Mesendoderm (in vitro differentiated cells): Measurements from ENCODE around the gene MMP8.

ENCODE experiments used
- DNase-seq: peaks from one replicate; pipeline ENCODE4 v3.0.0; 2013
- H2AK5ac ChIP-seq: 2 replicates; pipeline ENCODE4 v1.6.1; 2013; ENCODE audit warnings: low read length, inconsistent platforms
- H2BK120ac ChIP-seq: 2 replicates; pipeline ENCODE4 v1.6.1; 2013; ENCODE audit warnings: low read depth, mild to moderate bottlenecking, low read length, moderate library complexity, mixed read lengths
- H2BK15ac ChIP-seq: replicated peaks from 2 replicates; pipeline ENCODE4 v1.6.1; 2013; ENCODE audit warnings: low read depth, mild to moderate bottlenecking, moderate library complexity
- H2BK5ac ChIP-seq: 2 replicates; pipeline ENCODE4 v1.6.1; 2013; ENCODE audit warnings: low read length, inconsistent platforms
- H3K18ac ChIP-seq: 2 replicates; pipeline ENCODE4 v1.6.1; 2013; ENCODE audit warnings: mild to moderate bottlenecking, low read length, mixed read lengths
- H3K23ac ChIP-seq: one replicate; pipeline ENCODE4 v1.6.1; 2013; ENCODE audit warnings: low read length
- H3K27ac ChIP-seq: 2 replicates; pipeline ENCODE4 v1.5.1; 2013; ENCODE audit warnings: low read depth, mild to moderate bottlenecking, inconsistent platforms, low read length, moderate library complexity
- H3K27me3 ChIP-seq: 2 replicates; pipeline ENCODE4 v1.6.1; 2013; ENCODE audit warnings: low read length, control low read depth, mild to moderate bottlenecking, inconsistent platforms; ENCODE audit not compliant: insufficient read depth, poor library complexity
- H3K36me3 ChIP-seq: 2 replicates; pipeline ENCODE4 v1.6.1; 2013; ENCODE audit warnings: low read length, inconsistent platforms; ENCODE audit not compliant: control insufficient read depth, insufficient read depth
- H3K4ac ChIP-seq: one replicate; pipeline ENCODE4 v1.6.1; 2013; ENCODE audit warnings: low read depth, mild to moderate bottlenecking, low read length, moderate library complexity
- H3K4me1 ChIP-seq: 2 replicates; pipeline ENCODE4 v1.6.1; 2013; ENCODE audit warnings: low read depth, low read length, inconsistent platforms; ENCODE audit not compliant: control insufficient read depth
- H3K4me2 ChIP-seq: 2 replicates; pipeline ENCODE4 v1.6.1; 2013; ENCODE audit warnings: low read length
- H3K4me3 ChIP-seq: 2 replicates; pipeline ENCODE4 v1.5.1; 2013; ENCODE audit warnings: mild to moderate bottlenecking, low read length
- H3K56ac ChIP-seq: one replicate; pipeline ENCODE4 v1.6.1; 2013; ENCODE audit warnings: low read length
- H3K79me1 ChIP-seq: 2 replicates; pipeline ENCODE4 v1.6.1; 2013; ENCODE audit warnings: low read length, inconsistent platforms
- H3K79me2 ChIP-seq: 2 replicates; pipeline ENCODE4 v1.6.1; 2013; ENCODE audit warnings: mild to moderate bottlenecking, low read length; ENCODE audit not compliant: control insufficient read depth, insufficient read depth
- H3K9ac ChIP-seq: 2 replicates; pipeline ENCODE4 v1.6.1; 2013; ENCODE audit warnings: low read length, inconsistent platforms
- H4K5ac ChIP-seq: one replicate; pipeline ENCODE4 v1.6.1; 2013; ENCODE audit warnings: low read length
- H4K8ac ChIP-seq: one replicate; pipeline ENCODE4 v1.6.1; 2013; ENCODE audit warnings: low read depth, mild to moderate bottlenecking, control low read depth, low read length, moderate library complexity
- WGBS: extraction: QIAGEN DNeasy Blood & Tissue Kit; methylation state at CpG from one replicate; pipeline ENCODE4 v1.1.7; 2013; ENCODE audit warnings: low lambda C conversion rate, missing lambda C conversion rate; ENCODE audit not compliant: insufficient coverage; ENCODE audit errors: extremely low coverage; 5-methylcytosine and 5-hydroxymethylcytosine counted together

Gene MMP8

GRCh38 chr11:102683277-102683676, 41.5 kb downstream of the MMP8 start:
- Histone ChIP-seq H4K5ac (no peak overlapping the region), H3K27me3 (no peaks in the 10 kb centered on the region), H3K9ac (no peak overlapping the region), H3K4ac (no peak overlapping the region), H3K23ac (no peak overlapping the region), H3K56ac (no peak overlapping the region), H2AK5ac (no peak overlapping the region), H3K4me2 (no peak overlapping the region), H4K8ac (no peak overlapping the region), H3K79me1 (no peaks in the 10 kb centered on the region), H3K4me3 (no peak overlapping the region), H2BK15ac (no peak overlapping the region), H3K79me2 (no peaks in the 10 kb centered on the region), H3K27ac (no peak overlapping the region), H3K36me3 (no peaks in the 10 kb centered on the region), H2BK5ac (no peak overlapping the region), H3K4me1 (no peaks in the 10 kb centered on the region), H3K18ac (no peak overlapping the region), H2BK120ac (no peak overlapping the region)
- no CpG with 5 or more reads among the region's 4 CpGs for WGBS
- peak; percentile 43 for DNase-seq

- Histone ChIP-seq H3K4ac (no peak overlapping the region), H3K27ac (no peak overlapping the region), H2BK5ac (no peak overlapping the region), H2BK120ac (no peak overlapping the region), H4K8ac (no peak overlapping the region), H2BK15ac (no peak overlapping the region), H3K36me3 (no peaks in the 10 kb centered on the region), H2AK5ac (no peak overlapping the region), H3K18ac (no peak overlapping the region), H3K23ac (no peak overlapping the region), H3K79me2 (no peaks in the 10 kb centered on the region), H4K5ac (no peak overlapping the region), H3K9ac (no peak overlapping the region), H3K4me1 (no peaks in the 10 kb centered on the region), H3K4me2 (no peak overlapping the region), H3K56ac (no peak overlapping the region), H3K79me1 (no peaks in the 10 kb centered on the region), H3K4me3 (no peak overlapping the region), H3K27me3 (no peaks in the 10 kb centered on the region)
- WGBS, result no CpG with 5 or more reads among the region's 1 CpG
- no peak for DNase-seq
Observed at GRCh38 chr11:102680945-102681344, 43.8 kb downstream of the MMP8 start.

DNA sequence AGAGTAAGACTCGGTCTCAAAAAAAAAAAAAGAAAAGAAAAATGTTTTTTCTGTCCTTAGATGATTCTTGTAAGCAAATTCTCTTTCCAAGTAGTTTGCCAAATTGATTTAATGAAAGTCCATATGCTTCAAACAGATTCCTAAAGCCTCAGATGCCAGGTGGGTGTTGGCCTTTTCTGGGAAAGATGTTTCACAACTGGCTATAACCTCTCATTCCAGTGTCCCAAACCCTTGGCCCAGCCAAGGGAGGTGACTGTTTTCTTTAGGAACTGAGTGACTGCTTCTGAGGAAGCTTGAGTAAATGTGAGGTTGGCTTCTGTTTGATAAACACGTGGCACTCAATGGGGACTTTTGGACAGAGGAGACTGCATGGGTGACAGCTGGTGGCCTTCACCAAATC, 46.7 kb downstream of the MMP8 start:
- Histone ChIP-seq H2BK15ac (no peak overlapping the region), H3K9ac (no peak overlapping the region), H4K5ac (no peak overlapping the region), H3K36me3 (no peaks in the 10 kb centered on the region), H4K8ac (no peak overlapping the region), H2AK5ac (no peak overlapping the region), H3K23ac (no peak overlapping the region), H3K27ac (no peak overlapping the region), H2BK120ac (no peak overlapping the region), H3K18ac (no peak overlapping the region), H3K56ac (no peak overlapping the region), H3K4me3 (no peak overlapping the region), H3K4ac (no peak overlapping the region), H3K27me3 (no peaks in the 10 kb centered on the region), H3K79me1 (no peaks in the 10 kb centered on the region), H3K4me1 (no peaks in the 10 kb centered on the region), H3K4me2 (no peak overlapping the region), H2BK5ac (no peak overlapping the region), H3K79me2 (no peaks in the 10 kb centered on the region)
- DNase-seq, result no peak
- WGBS, result no CpG with 5 or more reads among the region's 2 CpGs

GRCh38 chr11:102676084-102676483, 48.7 kb downstream of the MMP8 start:
- Histone ChIP-seq H3K23ac (no peak overlapping the region), H3K56ac (no peak overlapping the region), H4K5ac (no peak overlapping the region), H3K9ac (no peak overlapping the region), H3K4me2 (no peak overlapping the region), H2AK5ac (no peak overlapping the region), H4K8ac (no peak overlapping the region), H3K36me3 (no peaks in the 10 kb centered on the region), H2BK15ac (no peak overlapping the region), H3K27me3 (no peaks in the 10 kb centered on the region), H2BK5ac (no peak overlapping the region), H3K18ac (no peak overlapping the region), H3K4ac (no peak overlapping the region), H3K27ac (no peak overlapping the region), H2BK120ac (no peak overlapping the region), H3K79me2 (no peaks in the 10 kb centered on the region), H3K4me1 (peaks cover 2% of the 10 kb centered on the region), H3K79me1 (no peaks in the 10 kb centered on the region), H3K4me3 (no peak overlapping the region)
- no CpG with 5 or more reads among the region's 2 CpGs for WGBS
- DNase-seq, result no peak

DNA sequence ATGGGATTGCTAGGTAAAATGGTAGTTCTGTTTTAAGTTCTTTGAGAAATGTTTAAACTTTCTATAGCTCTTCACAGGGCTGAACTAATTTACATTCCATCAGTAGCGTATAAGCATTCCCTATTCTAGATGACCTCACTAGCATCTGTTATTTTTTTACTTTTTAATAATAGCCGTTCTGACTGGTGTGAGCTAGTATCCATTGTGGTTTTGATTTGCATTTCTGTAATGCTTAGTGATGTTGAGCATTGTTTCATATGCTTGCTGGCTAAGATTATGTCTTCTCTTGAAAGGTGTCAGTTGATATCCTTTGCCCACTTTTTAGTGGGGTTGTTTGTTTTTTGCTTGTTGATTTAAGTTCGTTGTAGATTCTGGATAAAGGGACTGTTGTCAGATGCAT, 55.1 kb downstream of the MMP8 start:
- H3K4me2 ChIP-seq, result no peak overlapping the region
- no peak overlapping the region for H3K56ac ChIP-seq
- H3K79me1 ChIP-seq, result no peaks in the 10 kb centered on the region
- DNase-seq, result no peak
- WGBS, result no CpG with 5 or more reads among the region's 3 CpGs
- H2BK15ac ChIP-seq, result no peak overlapping the region
- H3K27me3 ChIP-seq, result no peaks in the 10 kb centered on the region
- no peak overlapping the region for H3K4ac ChIP-seq
- no peaks in the 10 kb centered on the region for H3K79me2 ChIP-seq
- H2BK120ac ChIP-seq, result no peak overlapping the region
- no peak overlapping the region for H3K18ac ChIP-seq
- H3K36me3 ChIP-seq, result no peaks in the 10 kb centered on the region
- H3K4me1 ChIP-seq, result peaks cover 2% of the 10 kb centered on the region
- no peak overlapping the region for H3K23ac ChIP-seq
- H2AK5ac ChIP-seq, result no peak overlapping the region
- H4K5ac ChIP-seq, result no peak overlapping the region
- no peak overlapping the region for H4K8ac ChIP-seq
- H3K9ac ChIP-seq, result no peak overlapping the region
- no peak overlapping the region for H3K4me3 ChIP-seq
- no peak overlapping the region for H2BK5ac ChIP-seq
- H3K27ac ChIP-seq, result no peak overlapping the region

GRCh38 chr11:102666331-102666957, 58.3 kb downstream of the MMP8 start:
- H3K36me3 ChIP-seq, result no peaks in the 10 kb centered on the region
- H2BK120ac ChIP-seq, result no peak overlapping the region
- DNase-seq, result peak; percentile 67
- H3K79me2 ChIP-seq, result no peaks in the 10 kb centered on the region
- no peak overlapping the region for H3K56ac ChIP-seq
- H3K4ac ChIP-seq, result no peak overlapping the region
- no peak overlapping the region for H4K8ac ChIP-seq
- H3K18ac ChIP-seq, result no peak overlapping the region
- H2BK15ac ChIP-seq, result no peak overlapping the region
- no peak overlapping the region for H3K23ac ChIP-seq
- no peak overlapping the region for H2AK5ac ChIP-seq
- H3K4me2 ChIP-seq, result no peak overlapping the region
- H4K5ac ChIP-seq, result no peak overlapping the region
- H3K27ac ChIP-seq, result no peak overlapping the region
- H3K4me1 ChIP-seq, result no peaks in the 10 kb centered on the region
- WGBS, result no CpG with 5 or more reads among the region's 4 CpGs
- no peak overlapping the region for H3K9ac ChIP-seq
- H3K4me3 ChIP-seq, result no peak overlapping the region
- no peaks in the 10 kb centered on the region for H3K79me1 ChIP-seq
- H2BK5ac ChIP-seq, result no peak overlapping the region
- H3K27me3 ChIP-seq, result no peaks in the 10 kb centered on the region
